SW 1271 (cell line): Measurements from ENCODE around the gene RTN4RL2.

ENCODE experiments used
- DNase-seq, 2 experiments: peaks; one replicate each; lab custom pipeline; 2025; lab: John Stamatoyannopoulos, UW

Gene RTN4RL2

DNA sequence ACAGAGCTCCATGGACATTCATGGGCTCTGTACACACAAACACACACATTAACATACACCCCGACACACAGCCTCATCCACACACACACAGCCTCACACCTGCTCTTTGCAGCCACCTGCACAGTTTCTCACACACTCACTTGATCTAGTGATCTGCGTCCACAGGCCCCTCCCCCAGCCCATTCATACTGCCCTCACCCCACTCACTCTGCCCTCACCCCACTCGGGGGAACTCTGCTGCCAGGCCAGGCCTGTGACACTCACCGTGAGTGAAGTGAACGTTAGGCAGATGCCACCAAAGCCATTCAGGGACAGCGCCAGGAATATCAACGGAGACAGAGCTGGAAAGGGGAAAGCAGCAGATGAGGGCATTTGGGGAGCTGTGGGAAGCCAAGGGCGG, 40.2 kb downstream of the RTN4RL2 start:
- no peak for DNase-seq

- no peak for DNase-seq
Observed at GRCh38 chr11:57500926-57501325, 40.6 kb downstream of the RTN4RL2 start.

GRCh38 chr11:57501953-57502352, 41.6 kb downstream of the RTN4RL2 start:
- no peak for DNase-seq

DNA sequence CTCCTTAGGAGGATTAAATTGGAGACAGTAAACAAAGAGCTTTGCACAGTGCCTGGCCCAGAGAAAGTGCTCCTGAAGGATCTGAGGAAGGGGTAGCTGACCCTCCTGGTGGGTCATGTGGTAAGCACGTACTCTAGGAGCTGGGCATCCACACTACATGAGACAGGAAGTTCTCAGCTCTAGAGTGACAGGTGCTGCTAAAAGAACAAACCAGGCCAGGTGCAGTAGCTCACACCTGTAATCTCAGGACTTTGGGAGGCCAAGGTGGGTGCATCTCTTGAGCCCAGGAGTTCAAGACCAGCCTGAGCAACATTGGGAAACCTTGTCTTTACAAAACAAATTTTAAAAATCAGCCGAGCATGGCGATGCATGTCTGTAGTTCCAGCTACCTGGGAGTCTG, 42.0 kb downstream of the RTN4RL2 start:
- DNase-seq: no peak

- no peak for DNase-seq
Observed at GRCh38 chr11:57502870-57503269, 42.5 kb downstream of the RTN4RL2 start.

DNA sequence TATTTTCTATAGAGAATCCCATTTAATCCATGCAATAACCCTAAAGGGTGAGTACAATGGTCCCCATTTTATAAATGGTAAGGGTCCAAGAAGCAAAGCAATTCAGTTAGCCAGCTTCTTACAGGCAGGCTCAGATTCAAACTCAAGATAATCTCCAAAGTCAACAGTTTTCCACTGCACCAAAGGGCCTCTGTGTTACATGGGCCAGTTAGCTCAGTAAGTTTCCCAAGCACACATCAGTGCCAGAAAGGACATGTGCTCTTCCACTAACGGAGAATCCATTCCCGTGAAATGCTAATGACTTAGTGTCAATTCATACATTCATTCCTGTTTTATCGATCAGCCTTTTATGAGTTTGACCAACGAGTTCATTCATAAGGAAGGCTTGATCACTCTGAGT, 44.2 kb downstream of the RTN4RL2 start:
- DNase-seq: no peak

DNA sequence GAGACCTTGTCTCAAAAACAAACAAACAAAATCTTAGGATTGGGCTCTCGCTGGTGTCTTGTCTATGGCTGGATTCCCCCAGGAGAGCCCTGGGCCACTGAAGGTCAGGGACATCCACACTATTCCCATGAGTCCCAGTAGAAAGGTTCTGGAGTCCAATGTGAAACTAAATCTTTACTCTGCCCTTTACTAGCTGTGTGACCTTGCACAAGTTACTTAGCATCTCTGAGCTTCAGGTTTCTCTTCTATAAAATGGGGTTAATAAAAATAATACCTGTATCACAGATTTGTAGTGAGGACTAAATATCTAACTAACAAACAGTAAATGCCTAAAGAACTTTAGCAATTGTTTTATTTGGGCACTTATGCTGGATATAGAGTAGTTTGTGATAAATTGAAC, 46.2 kb downstream of the RTN4RL2 start:
- DNase-seq: no peak

DNA sequence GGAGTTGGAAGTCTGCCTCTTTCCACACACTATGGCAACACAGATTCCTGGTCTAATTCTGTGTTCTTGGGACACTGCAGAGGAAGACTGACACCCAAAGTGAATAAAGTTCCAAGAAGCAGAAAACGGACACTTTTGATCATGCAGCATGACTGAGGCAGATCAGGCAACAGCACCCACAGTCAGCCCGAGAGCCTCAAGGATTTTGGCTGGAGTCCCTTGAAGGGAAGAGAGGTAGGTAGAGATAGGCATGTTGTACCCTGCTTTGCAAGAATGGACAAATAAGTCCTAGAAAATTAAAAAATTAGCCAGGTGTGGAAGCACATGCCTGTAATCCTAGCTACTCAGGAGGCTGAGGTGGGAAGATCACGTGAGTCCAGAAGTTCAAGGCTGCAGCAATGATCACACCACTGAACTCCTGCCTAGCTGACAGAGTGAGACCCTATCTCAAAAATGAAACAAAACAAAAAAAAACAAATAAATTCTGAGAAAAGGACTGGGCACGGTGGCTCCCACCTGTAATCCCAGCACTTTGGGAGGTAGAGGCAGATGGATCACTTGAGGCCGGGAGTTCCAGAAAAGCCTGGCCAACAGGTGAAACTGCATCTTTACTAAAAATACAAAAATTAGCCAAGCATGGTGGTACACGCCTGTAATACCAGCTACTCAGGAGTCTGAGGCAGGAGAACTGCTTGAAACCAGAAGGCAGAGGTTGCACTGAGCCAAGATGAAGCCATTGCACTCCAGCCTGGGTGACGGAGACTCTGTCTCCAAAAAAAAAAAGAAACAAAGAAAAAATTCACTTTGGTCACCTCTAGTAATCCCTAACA, 48.2 kb downstream of the RTN4RL2 start:
- no peak for DNase-seq

- no peak for DNase-seq
Observed at GRCh38 chr11:57511741-57512430, 51.6 kb downstream of the RTN4RL2 start.

DNA sequence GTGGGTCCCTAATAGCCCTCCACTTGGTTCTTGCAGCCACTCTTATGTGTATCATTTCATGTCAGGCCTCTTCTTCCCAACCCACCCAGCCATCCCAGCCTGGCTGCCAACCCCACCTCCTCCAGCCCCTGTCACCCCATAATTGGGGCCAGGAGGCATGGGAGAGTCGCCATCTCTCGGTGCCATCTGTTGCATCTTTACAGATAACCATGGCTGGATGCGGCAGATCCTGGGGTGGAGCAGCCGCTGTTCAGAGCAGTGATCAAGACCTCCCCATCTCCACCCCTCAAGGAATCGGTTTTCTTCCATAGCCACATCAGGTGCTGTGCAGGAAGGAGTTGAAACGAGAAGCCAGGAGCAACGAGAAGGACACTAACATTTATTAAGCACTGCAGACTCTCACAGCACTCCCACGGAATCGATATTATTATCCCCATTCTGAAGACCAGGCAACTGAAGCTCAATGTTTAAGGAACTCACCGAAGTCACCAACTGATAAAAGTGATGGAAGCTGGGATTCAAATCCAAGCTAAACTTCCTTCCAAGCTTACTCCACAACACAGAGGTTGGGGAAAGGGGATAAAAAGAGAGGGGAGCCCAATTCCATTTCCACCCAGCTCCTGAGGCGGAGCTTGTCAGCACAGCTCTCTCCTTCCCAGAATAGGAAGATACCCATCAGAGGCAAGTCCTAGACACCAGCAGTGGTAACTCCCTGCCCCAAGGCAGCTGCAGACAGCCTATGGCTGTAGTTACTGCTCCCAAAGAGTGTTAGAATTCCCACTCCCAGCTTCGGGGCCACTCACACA, 52.5 kb downstream of the RTN4RL2 start:
- no peak for DNase-seq

DNA sequence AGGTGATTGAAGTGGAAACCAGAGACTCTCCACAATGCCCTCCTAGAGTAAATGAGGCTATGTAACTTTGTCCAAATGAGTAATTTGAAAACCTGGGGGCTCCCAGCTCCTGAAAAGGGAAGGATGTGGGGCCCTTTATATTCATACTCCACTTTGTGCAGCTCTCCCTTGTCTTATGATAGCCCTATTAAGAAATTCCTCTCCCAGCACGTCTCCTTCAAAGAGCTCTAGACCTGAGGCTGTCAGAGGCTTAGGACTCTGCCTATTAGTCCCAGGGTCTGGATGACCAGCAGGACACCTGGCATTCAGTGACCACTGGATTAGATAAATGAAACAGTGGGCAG, 53.1 kb downstream of the RTN4RL2 start:
- DNase-seq: no peak

DNA sequence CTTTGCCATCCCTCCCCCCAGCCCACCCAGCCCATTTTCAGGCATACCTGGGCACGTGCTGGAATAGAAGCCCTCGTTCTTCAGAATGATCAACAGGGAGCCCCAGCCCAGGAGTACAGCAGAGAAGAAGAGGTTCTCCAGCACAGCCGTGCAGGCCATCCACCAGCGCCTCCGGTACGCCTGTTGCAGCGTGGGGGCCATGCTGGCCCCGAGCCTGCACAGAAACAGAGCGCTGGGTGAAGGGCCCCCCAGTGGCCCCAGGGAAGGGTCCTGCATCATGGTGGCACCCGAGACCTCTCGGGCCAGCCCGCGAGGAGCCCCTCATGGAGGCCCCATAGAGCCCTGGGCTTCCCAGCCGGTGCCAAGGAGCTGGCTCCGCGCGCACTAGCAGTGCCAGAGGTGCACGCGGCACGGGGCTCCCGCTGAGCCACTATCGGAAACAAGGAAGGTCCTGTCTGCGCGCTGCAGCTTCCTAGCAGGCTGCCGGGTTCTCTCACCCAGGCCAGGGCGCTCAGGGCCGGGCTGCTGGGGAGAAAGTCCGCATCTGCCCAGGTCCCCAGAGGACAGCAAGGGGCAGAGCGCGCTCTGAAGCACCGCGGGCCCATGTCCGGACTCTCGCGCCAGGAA, 53.7 kb downstream of the RTN4RL2 start:
- DNase-seq: no peak

- DNase-seq: no peak
Observed at GRCh38 chr11:57514538-57515331, 54.4 kb downstream of the RTN4RL2 start.

DNA sequence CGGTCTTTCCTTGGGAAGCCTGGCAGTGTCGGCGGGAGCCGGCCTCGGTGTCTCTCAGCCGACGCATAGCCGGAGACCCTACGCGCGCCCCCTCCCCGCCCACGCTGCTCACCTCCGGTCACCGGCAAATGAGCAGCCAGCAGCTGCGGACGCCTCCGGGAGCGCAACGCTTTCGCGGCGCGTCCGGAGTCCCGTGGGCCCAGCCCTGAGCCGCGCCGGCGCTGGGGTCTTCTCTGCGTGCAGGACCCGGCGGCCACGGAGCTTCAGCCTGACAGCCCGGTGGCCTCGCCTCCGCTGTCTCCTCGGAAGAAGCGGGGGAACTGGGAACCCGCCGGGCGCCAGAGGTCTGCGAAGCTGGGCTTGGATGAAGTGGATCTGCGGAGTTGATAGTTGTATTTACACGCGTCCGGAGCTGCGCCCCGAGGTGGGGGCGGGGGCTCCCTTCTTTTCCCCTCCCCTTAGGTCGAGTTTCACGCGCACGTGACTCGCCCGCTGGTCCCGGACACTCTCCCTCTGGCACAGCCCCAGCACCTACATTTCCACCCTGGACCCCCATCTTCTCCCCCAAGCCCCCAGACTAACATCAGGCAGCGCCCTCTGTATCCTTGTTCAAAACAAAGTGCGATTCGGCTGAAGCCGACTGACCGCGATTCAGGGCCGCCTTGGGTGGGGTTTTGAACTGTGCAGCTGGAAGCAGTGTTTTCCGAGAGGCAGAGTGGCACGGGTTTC, 55.2 kb downstream of the RTN4RL2 start, which contains the start of gene SLC43A1:
SLC43A1 (minus strand) TSS at position 371 of the 729 bp plus-strand sequence. CDS start 1,591 bp downstream, outside the sequence.
- peak in 1 of 2 experiments; percentile 30 for DNase-seq

DNA sequence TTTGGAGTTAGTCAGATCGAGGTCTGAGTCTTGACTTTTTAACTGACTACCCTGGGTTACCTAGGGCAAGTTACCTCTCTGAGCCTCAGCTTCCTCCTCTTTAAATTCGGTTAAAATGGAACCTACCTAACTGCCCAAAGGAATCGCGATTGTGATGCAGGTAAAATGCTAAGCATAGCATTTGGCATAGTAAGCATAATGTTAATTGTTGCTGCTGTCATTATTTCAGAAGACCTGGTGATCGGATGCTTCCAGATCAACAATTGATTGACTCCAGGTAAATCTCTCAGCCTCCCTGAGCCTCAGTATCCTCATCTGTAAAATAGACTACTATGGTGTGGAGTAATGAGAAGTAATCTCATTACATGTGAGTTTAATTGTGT, 55.7 kb downstream of the RTN4RL2 start:
- no peak for DNase-seq

- DNase-seq: no peak
Observed at GRCh38 chr11:57521116-57521515, 60.8 kb downstream of the RTN4RL2 start.

DNA sequence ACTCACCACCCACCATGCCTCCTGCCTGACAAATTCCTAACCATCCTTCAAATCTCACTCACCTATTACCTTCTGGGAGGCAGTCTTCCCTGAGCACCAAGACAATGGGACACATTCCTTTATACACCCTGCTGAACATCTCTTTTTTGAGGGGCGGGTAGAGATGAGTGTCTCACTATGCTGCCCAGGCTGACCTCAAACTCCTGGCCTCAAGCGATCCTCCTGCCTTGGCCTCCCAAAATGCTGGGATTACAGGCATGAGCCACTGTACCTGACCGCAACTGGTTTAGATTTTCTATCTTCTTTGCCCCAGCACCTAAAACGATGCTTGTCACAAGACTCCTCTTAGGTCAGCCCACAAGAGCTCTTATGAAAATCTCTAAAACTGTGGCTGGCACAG, 63.1 kb downstream of the RTN4RL2 start:
- DNase-seq: no peak
